ENCODE measurements around the gene STAC3.

GRCh38 chr12:57262126-57262822 is 11.3 kb upstream of the STAC3 start:
- no peak for TF ChIP-seq CTCF (IDR thresholded peaks at IDR 0.05; ENCODE audit: insufficient read depth, low read depth, low read length)
- TF ChIP-seq EZH2 (IDR thresholded peaks at IDR 0.05; ENCODE audit: insufficient read depth, low read length), result no peak

Data from astrocyte (in vitro differentiated cells and primary cell).